Fibroblast of the aortic adventitia (primary cell): ENCODE data around the gene ANKRD11. TPM values are rescaled to one million over a fixed set of nuclear protein-coding genes. Genes with fewer than 3 reads are reported as not detected.
"Not testable (repeated sequence)": the region's sequence is repeated elsewhere in the genome, so short reads cannot be mapped to it uniquely, and the experiment has no call there.

ENCODE experiments used
- DNase-seq: peaks from one replicate; pipeline ENCODE4 v3.0.0-alpha.2; 2010; ENCODE audit warnings: low read depth
- H3K4me3 ChIP-seq: 2 replicates; pipeline ENCODE4 v1.5.1; 2011; ENCODE audit warnings: low read depth, mild to moderate bottlenecking, control low read depth, low read length, moderate library complexity
- total RNA-seq: library from RNA; depleted of rRNA; stranded (reverse); fragments of >200 nt; gene quantifications from 2 replicates; pipeline ENCODE4 v1.2.3, GENCODE V29; 2012; ENCODE audit warnings: low replicate concordance
- TF ChIP-seq, protein P1 (sequence below): IDR thresholded peaks from 2 replicates; pipeline ENCODE4 v1.5.1; 2011; ENCODE audit warnings: mild to moderate bottlenecking, low read length, control low read depth, inconsistent platforms; ENCODE audit not compliant: insufficient read depth

The ANKRD11 gene
- total RNA-seq, 1 donor, result 78.9 TPM

DNA sequence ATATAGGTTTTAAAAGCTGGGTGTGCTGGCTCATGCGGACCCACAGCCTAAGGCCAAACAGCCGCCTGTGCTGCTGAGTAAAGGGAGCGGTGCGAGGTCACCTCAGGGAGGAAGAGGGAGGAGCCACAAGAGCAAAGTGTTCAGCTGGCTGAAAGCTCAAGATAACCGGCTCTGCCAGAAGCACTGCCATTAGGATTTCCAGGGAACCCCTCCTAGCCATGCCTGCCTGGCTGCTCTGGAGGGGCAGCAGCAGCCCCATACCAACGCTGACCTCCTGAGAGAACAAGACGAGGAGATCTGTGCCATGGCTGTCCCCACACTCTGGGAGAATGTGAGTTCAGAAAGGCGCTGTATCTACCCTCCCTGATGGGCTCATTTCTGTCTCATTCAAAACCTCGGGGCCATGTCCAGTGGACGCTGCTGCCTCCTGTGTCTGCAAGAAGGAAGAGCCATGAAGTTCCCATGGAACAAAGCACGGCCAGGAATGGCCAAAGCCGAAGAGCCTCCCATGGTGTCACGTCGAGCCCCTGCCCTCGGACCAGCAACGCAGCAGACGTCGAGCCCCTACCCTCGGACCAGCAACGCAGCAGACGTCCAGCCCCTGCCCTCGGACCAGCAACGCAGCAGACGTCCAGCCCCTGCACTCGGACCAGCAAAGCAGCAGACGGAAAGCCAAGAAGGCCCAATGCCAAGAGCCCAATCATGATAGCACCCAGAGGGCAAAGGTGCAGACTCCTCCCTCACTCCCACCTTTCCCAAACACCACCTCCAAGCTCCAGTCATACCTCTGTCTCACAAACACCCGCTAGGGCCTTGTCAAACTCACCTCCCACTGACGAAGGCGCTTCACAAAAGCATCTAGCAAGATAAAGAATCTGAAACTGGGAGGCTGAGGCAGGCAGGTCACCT is 107.0 kb downstream of the ANKRD11 start:
- no peak overlapping the region for H3K4me3 ChIP-seq
- DNase-seq, result peak; percentile 35
- TF ChIP-seq, protein P1, sequence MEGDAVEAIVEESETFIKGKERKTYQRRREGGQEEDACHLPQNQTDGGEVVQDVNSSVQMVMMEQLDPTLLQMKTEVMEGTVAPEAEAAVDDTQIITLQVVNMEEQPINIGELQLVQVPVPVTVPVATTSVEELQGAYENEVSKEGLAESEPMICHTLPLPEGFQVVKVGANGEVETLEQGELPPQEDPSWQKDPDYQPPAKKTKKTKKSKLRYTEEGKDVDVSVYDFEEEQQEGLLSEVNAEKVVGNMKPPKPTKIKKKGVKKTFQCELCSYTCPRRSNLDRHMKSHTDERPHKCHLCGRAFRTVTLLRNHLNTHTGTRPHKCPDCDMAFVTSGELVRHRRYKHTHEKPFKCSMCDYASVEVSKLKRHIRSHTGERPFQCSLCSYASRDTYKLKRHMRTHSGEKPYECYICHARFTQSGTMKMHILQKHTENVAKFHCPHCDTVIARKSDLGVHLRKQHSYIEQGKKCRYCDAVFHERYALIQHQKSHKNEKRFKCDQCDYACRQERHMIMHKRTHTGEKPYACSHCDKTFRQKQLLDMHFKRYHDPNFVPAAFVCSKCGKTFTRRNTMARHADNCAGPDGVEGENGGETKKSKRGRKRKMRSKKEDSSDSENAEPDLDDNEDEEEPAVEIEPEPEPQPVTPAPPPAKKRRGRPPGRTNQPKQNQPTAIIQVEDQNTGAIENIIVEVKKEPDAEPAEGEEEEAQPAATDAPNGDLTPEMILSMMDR, result peak; percentile 5

GRCh38 chr16:89382555-89382954 is 107.8 kb downstream of the ANKRD11 start:
- DNase-seq, H3K4me3 ChIP-seq: not testable (repeated sequence)

DNA sequence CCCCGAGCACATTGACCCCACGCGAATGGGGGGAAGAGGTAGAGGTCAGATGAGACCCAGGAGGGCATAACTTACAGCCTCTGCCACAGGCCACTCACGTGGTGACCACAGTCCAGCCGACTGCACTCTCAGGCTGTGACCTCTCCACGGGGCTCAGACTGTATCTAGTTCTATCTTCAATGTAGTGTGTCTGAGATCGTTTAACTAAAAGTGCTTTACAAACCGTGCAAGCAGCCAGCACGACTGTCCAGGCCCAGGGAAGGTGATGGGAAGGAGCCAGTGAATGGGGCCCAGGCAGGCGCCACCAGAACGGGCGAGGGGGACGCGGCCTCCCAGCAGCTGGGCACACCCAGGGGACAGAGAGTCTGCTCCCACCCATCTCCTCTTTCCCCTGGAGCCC is 108.6 kb downstream of the ANKRD11 start:
- DNase-seq, result no peak
- no peak overlapping the region for H3K4me3 ChIP-seq
- TF ChIP-seq, protein P1, result no peak

DNA sequence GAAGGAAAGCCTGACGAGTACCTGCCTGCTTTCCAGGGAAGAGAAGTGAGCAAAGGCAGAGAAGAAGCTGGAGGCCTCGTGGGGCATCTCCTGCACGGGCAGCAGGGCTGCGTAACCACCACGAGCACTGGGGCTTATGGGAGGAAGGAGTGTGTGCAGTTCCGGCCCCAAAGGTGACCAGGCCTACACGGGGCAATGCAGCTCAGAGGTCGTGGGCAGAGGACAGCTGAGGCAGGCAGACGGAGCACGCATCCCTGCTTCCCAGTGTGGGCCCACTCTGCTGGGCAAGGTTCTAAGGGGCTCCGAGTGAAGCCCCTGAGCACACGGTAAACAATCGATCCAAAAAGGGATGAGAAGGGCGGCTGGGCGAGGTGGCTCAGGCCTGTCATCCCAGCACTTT is 109.7 kb downstream of the ANKRD11 start:
- no peak for DNase-seq
- TF ChIP-seq, protein P1, result no peak
- H3K4me3 ChIP-seq, result no peak overlapping the region

- TF ChIP-seq, protein P1, result peak; percentile 12
- H3K4me3 ChIP-seq, result no peak overlapping the region
- peak; percentile 55 for DNase-seq
Observed at GRCh38 chr16:89378947-89379771, 111.2 kb downstream of the ANKRD11 start.

- DNase-seq, result no peak
- no peak overlapping the region for H3K4me3 ChIP-seq
Observed at GRCh38 chr16:89377453-89377848, 112.9 kb downstream of the ANKRD11 start.

More at GRCh38 chr16:89377453-89377848, 112.9 kb downstream of the ANKRD11 start:
- TF ChIP-seq, protein P1, result no peak
